Left forelimb (tissue), 1 donor: ENCODE measurements around the gene RPP14.
"Not testable (repeated sequence)": the region's sequence is repeated elsewhere in the genome, so short reads cannot be mapped to it uniquely, and the experiment has no call there.

Experiments
- DNase-seq: peaks from one replicate; pipeline ENCODE4 v3.0.0-alpha.2; 2018; ENCODE audit warnings: low spot score

The RPP14 gene

GRCh38 chr3:58332575-58333188, 26.6 kb downstream of the RPP14 start, which contains the start of gene PXK:
PXK (plus strand) TSS chr3:58332892; CDS start chr3:58332989, 97 bp downstream.
- peak; percentile 92 for DNase-seq

GRCh38 chr3:58333206-58334012, 27.4 kb downstream of the RPP14 start:
- peak; percentile 66 for DNase-seq

GRCh38 chr3:58334013-58334321, 27.9 kb downstream of the RPP14 start:
- DNase-seq = no peak

- DNase-seq = no peak
These were observed 28.4 kb downstream of the RPP14 start for GRCh38 chr3:58334506-58334884.

- DNase-seq = no peak
These were observed 29.6 kb downstream of the RPP14 start for GRCh38 chr3:58335652-58335947.

- no peak for DNase-seq
These were observed 30.3 kb downstream of the RPP14 start for GRCh38 chr3:58336135-58336882.

GRCh38 chr3:58337190-58337589, 31.1 kb downstream of the RPP14 start:
- DNase-seq = no peak

GRCh38 chr3:58339146-58339545, 33.1 kb downstream of the RPP14 start:
- DNase-seq = not testable (repeated sequence)

- DNase-seq = no peak
These were observed 34.7 kb downstream of the RPP14 start for GRCh38 chr3:58340594-58341244.

GRCh38 chr3:58341376-58341775, 35.3 kb downstream of the RPP14 start:
- DNase-seq = no peak

- DNase-seq = no peak
These were observed 36.6 kb downstream of the RPP14 start for GRCh38 chr3:58342676-58343075.

GRCh38 chr3:58345457-58345856, 39.4 kb downstream of the RPP14 start:
- DNase-seq = no peak

GRCh38 chr3:58346368-58346767, 40.3 kb downstream of the RPP14 start:
- no peak for DNase-seq

GRCh38 chr3:58347984-58348383, 41.9 kb downstream of the RPP14 start:
- no peak for DNase-seq

GRCh38 chr3:58349792-58350626, 44.0 kb downstream of the RPP14 start:
- no peak for DNase-seq

GRCh38 chr3:58350627-58351013, 44.6 kb downstream of the RPP14 start:
- DNase-seq = no peak

- no peak for DNase-seq
These were observed 45.9 kb downstream of the RPP14 start for GRCh38 chr3:58351920-58352319.

GRCh38 chr3:58352626-58353025, 46.6 kb downstream of the RPP14 start:
- no peak for DNase-seq

- DNase-seq = no peak
These were observed 47.9 kb downstream of the RPP14 start for GRCh38 chr3:58353722-58354553.

GRCh38 chr3:58355179-58355578, 49.1 kb downstream of the RPP14 start:
- DNase-seq = no peak

GRCh38 chr3:58356054-58356453, 50.0 kb downstream of the RPP14 start:
- no peak for DNase-seq
